Stomach (tissue), 4 donors: ENCODE measurements around the gene MDC1.

ENCODE experiments used
- CTCF ChIP-seq, 7 experiments: fragments of 450-650 bp in 4 of 7; fragments of 200-600 bp in 3 of 7; sonication (generic) in 3 of 7; IDR thresholded peaks; one replicate each; pipeline ENCODE4 v1.5.1; 2016 to 2019; ENCODE audit warnings: antibody characterized with exemption in 7 of 7, control low read depth in 2 of 7, mild to moderate bottlenecking in 1 of 7
- EP300 ChIP-seq: sonication (generic); formaldehyde crosslinking; IDR thresholded peaks from one replicate; pipeline ENCODE4 v1.6.1; 2017; ENCODE audit warnings: antibody characterized with exemption
- POLR2A ChIP-seq, 4 donors: fragments of 450-650 bp; IDR thresholded peaks; one replicate each; pipeline ENCODE4 v1.6.1; 2016; ENCODE audit warnings: antibody characterized with exemption in 4 of 4, control low read depth in 2 of 4, mild to moderate bottlenecking in 1 of 4, moderate library complexity in 1 of 4
- POLR2AphosphoS5 ChIP-seq, 3 donors: sonication (generic); formaldehyde crosslinking; IDR thresholded peaks; one replicate each; pipeline ENCODE4 v1.6.1; 2016; ENCODE audit warnings: antibody characterized with exemption in 3 of 3

DNA sequence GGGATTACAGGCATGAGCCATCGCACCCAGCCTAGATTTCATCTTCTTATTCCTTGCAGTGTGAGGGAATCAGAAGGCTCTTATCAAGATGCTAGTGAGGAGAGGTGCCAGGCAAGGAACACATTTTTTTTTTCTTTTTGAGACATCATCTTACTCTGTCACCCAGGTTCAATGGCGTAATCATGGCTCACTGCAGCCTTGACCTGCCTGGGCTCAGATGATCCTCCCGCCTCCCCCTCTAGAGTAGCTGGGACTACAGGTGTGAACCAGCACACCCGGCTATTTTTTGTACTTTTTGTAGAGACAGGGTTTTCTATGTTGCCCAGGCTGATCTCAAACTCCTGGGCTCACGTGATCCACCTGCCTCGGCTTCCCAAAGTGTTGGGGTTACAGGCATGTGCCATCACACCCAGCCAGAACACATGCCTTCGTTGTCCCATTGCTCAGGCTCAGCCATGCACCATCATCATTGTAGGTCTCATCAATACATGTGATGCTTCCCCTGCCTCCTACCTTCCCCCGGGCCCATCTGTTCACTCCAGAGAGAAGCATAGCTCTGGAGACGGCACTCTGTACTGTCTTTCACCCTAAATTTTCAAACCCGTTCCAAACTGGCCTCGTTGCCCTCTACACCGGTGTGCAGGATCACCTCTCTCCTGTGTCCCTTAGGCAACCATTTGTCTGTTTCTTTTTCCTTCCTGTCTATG is 15.3 kb upstream of the MDC1 start:
- TF ChIP-seq CTCF (IDR thresholded peaks at IDR 0.05), result no peak
- TF ChIP-seq EP300, result no peak
- TF ChIP-seq POLR2A (IDR thresholded peaks at IDR 0.05), result no peak
- no peak for TF ChIP-seq POLR2AphosphoS5 (IDR thresholded peaks at IDR 0.05)
